Nephron progenitor cell (in vitro differentiated cells): ENCODE data around the gene SLC41A1.

Source experiments
- DNase-seq: peaks from one replicate; pipeline ENCODE4 v3.0.0; 2021
- H3K27ac Mint-ChIP-seq: 2 replicates; pipeline ENCODE4 v1.8.0; 2021; ENCODE audit warnings: mild to moderate bottlenecking, moderate library complexity, mixed read lengths
- H3K27me3 Mint-ChIP-seq: 2 replicates; pipeline ENCODE4 v1.8.0; 2021; ENCODE audit warnings: mild to moderate bottlenecking, low read depth, mixed read lengths; ENCODE audit not compliant: poor library complexity
- H3K36me3 Mint-ChIP-seq: 2 replicates; pipeline ENCODE4 v1.8.0; 2021; ENCODE audit warnings: low read depth, mixed read lengths
- H3K4me1 Mint-ChIP-seq: 2 replicates; pipeline ENCODE4 v1.8.0; 2021; ENCODE audit warnings: mixed read lengths
- H3K4me3 Mint-ChIP-seq: 2 replicates; pipeline ENCODE4 v1.8.0; 2021; ENCODE audit warnings: mild to moderate bottlenecking, moderate library complexity, mixed read lengths
- H3K9me3 Mint-ChIP-seq: 2 replicates; pipeline ENCODE4 v1.8.0; 2021; ENCODE audit warnings: mild to moderate bottlenecking, moderate library complexity, mixed read lengths
- CTCF ChIP-seq: fragments of 200-600 bp; sonication (generic); IDR thresholded peaks from 2 replicates; pipeline ENCODE4 v1.5.0; 2021; ENCODE audit warnings: antibody characterized with exemption

Gene SLC41A1

GRCh38 chr1:205798577-205798976 lies 14.4 kb downstream of the SLC41A1 start:
- no peaks in the 10 kb centered on the region for H3K9me3 Mint-ChIP-seq
- TF ChIP-seq CTCF: no peak
- H3K36me3 Mint-ChIP-seq: peaks cover 34% of the 10 kb centered on the region
- H3K27ac Mint-ChIP-seq: no peak overlapping the region
- peaks cover 5% of the 10 kb centered on the region for H3K27me3 Mint-ChIP-seq
- no peak overlapping the region for H3K4me3 Mint-ChIP-seq
- peaks cover 8% of the 10 kb centered on the region for H3K4me1 Mint-ChIP-seq
- DNase-seq: no peak

DNA sequence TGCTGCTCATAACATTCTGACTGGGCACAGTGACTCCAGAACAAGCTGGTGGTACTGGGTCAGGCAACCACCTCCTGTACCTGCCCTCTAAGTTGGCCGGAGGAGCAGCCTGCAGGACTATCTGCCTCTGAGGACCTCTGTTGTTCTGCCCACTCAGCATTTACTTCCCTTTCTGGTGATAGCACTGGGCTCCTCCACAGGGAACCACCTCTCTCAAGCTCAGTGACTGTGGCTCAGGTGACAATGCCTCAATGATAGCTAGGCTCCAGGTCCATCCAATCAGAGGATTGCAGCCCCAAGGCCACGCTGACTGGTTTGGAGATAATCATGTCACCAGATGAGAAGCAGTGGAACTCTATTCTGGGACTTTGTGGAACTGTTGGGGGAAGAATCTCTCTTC lies 15.8 kb downstream of the SLC41A1 start:
- Mint-ChIP-seq H3K27me3 (peaks cover 5% of the 10 kb centered on the region), H3K9me3 (no peaks in the 10 kb centered on the region), H3K4me1 (peaks cover 18% of the 10 kb centered on the region), H3K27ac (no peak overlapping the region), H3K36me3 (peaks cover 34% of the 10 kb centered on the region), H3K4me3 (no peak overlapping the region)
- no peak for TF ChIP-seq CTCF
- DNase-seq: no peak

- Mint-ChIP-seq H3K4me3 (no peak overlapping the region), H3K4me1 (peaks cover 9% of the 10 kb centered on the region), H3K27ac (no peak overlapping the region), H3K9me3 (no peaks in the 10 kb centered on the region), H3K27me3 (no peaks in the 10 kb centered on the region), H3K36me3 (peaks cover 50% of the 10 kb centered on the region)
- no peak for DNase-seq
- TF ChIP-seq CTCF: no peak
These were observed 18.8 kb downstream of the SLC41A1 start for GRCh38 chr1:205794011-205794730.

- H3K4me3 Mint-ChIP-seq: no peak overlapping the region
- H3K27ac Mint-ChIP-seq: peak overlapping the region; percentile 83
- H3K27me3 Mint-ChIP-seq: no peaks in the 10 kb centered on the region
- H3K4me1 Mint-ChIP-seq: peaks cover 9% of the 10 kb centered on the region
- no peaks in the 10 kb centered on the region for H3K9me3 Mint-ChIP-seq
- DNase-seq: no peak
- peaks cover 43% of the 10 kb centered on the region for H3K36me3 Mint-ChIP-seq
- no peak for TF ChIP-seq CTCF
These were observed 19.9 kb downstream of the SLC41A1 start for GRCh38 chr1:205792961-205793673.

- H3K4me3 Mint-ChIP-seq: no peak overlapping the region
- no peaks in the 10 kb centered on the region for H3K27me3 Mint-ChIP-seq
- no peaks in the 10 kb centered on the region for H3K9me3 Mint-ChIP-seq
- no peak overlapping the region for H3K27ac Mint-ChIP-seq
- peaks cover 9% of the 10 kb centered on the region for H3K4me1 Mint-ChIP-seq
- peaks cover 37% of the 10 kb centered on the region for H3K36me3 Mint-ChIP-seq
- no peak for DNase-seq
- no peak for TF ChIP-seq CTCF
These were observed 20.5 kb downstream of the SLC41A1 start for GRCh38 chr1:205792481-205792881.
